GM18511 (cell line): ENCODE measurements around the gene BLVRB.
"Not testable (repeated sequence)": the region's sequence is repeated elsewhere in the genome, so short reads cannot be mapped to it uniquely, and the experiment has no call there.

Experiments
- ATAC-seq: cut with Tn5 transposase; IDR thresholded peaks from one replicate; pipeline ENCODE4 v1.9.1; 2021; ENCODE audit warnings: mild to moderate bottlenecking, moderate library complexity; ENCODE audit not compliant: unreplicated experiment

The BLVRB gene

DNA sequence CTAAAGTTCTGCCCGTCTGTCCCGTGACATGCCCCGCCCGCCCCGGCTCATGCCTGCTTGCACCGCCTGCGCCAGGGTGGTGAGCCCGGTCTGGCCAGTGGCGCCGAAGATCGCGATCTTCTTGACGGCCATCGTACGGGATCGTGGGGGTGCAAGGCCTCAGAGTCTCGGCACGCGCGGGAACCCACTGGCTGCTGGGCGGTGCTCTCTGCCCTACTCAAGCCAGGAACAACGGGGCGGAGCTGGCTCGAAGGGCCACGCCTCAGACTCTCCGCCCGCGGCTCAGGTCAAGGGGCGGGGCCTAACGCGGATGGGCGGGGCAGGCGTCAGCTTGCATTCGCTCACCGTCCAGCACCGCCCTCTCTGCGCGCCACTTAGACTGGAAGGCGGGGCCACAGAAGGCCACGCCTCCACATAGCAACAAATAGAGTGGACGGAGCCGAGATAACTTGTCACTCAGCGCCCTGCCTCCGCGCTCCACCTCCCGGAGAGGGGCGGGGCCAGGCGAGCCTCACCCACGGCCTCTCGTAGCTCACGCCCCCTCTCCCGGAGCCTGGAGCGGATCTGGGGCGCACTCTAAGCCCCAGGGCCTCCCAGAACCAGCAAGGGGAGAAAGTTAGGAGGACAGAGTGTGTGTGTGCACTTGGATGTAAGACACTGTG, at the start of gene BLVRB:
TSS of gene BLVRB (minus strand) at position 189 of the 662 bp plus-strand sequence. CDS start at position 132, 57 bp downstream.
- peak; percentile 86 for ATAC-seq

DNA sequence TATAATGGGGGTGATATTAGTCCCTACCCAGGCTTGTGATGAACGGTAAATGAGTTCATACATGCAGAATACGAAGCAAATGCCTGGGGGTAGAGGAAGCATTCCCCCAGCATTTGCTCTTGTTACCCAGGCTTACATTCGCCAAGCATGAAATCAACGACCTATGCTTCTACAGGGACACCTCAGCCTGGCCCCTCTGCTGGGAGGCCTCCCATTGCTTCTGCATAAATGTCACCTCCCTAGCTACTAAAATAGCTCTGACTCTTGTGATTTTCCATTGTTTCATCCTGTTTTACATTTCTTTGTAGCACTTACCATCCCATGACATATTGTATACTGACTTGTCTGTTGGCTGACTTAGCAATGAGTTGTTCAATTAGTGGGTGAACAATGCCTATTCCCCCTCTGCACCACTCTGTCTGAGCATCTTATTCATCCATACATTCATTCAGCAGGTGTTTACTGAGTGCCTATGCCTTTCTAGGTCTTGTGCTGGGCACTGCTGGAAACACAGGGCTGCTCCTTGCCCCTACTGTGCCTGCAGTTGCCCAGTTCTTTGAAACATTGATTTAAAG, 48.3 kb upstream of the BLVRB start:
- no peak for ATAC-seq

- no peak for ATAC-seq
Measured at GRCh38 chr19:40513345-40513678, 47.8 kb upstream of the BLVRB start.

GRCh38 chr19:40512473-40513344, 47.2 kb upstream of the BLVRB start:
- no peak for ATAC-seq

- no peak for ATAC-seq
Measured at GRCh38 chr19:40512110-40512472, 46.5 kb upstream of the BLVRB start.

DNA sequence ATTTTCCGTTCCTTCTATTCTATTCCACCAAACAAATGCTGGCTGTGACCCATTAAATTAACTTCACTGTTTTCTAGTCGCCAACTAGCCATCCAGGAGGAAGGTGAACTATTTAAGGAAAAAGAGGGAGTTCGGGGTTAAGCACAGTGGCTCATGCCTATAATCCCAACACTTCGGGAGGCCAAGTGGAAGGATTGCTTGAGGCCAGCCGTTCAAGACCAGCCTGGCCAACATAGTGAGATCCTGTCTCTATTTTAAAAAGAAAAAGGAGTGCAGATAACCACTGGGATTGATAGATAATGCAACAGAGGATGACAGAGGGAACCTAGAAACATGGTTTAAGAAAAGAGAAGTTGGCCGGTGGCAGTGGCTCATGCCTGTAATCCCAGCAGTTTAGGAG, 45.9 kb upstream of the BLVRB start:
- ATAC-seq = no peak

DNA sequence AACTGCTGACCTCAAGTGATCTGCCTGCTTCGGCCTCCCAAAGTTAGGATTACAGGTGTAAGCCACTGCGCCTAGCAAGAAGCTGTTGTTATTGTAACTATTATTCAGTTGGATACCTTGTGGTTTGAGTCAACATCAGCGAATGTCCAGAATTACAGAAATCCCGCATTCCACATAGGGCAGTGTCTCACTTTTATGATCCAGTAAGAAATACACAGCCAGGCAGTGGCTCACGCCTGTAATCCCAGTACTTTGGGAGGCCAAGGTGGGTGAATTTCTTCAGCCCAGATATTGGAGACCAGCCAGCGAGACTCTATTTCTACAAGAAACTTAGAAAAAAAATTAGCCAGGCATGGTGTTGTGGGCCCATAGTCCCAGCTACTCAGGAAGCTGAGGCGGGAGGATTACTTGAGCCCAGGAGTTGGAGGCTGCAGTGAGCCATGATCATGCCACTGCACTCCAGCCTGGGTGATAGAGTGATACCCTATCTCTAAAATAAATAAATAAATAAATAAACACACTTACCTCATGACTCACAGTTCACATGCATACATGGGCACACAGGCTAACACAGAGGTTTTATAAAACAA, 45.1 kb upstream of the BLVRB start:
- ATAC-seq = no peak

- ATAC-seq = no peak
Measured at GRCh38 chr19:40508739-40509260, 43.3 kb upstream of the BLVRB start.

DNA sequence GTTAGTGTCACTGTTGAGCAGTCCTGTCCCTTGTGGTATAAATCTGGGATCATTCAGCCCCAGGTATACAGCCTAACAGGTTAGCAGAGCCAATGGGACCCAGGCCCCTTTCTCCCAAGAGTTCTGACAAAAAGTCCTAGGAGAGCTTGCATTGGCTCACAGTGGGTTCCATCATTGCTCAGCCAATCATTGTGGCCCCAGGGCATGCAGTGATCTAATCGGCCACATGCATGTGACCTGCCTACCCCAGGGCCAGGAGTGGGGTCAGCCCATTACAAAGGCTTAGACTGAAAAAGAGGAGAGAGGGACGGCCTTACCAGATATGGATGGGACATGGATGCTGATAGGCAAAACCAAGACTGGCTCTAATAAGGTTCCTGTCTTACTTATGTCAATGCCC, 42.3 kb upstream of the BLVRB start:
- ATAC-seq = no peak

DNA sequence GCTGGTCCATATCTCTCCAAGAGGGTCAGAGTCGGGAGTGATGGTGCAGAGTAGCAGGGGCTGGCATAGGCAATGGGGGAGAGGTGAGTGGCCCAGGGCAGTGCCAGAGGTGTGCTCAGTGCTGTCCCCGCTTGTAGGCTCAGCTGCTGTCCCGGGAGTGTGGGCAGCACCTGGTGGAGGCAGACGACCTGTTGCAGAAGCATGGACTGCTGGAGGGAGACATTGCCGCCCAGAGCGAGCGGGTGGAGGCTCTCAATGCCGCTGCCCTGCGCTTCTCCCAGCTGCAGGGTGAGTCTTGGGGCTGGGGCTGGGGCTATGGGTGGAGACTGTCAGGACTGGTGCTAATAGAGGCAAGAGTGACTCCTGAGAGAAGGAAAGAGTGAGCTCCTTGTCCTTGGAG, 40.6 kb upstream of the BLVRB start:
- ATAC-seq = no peak

DNA sequence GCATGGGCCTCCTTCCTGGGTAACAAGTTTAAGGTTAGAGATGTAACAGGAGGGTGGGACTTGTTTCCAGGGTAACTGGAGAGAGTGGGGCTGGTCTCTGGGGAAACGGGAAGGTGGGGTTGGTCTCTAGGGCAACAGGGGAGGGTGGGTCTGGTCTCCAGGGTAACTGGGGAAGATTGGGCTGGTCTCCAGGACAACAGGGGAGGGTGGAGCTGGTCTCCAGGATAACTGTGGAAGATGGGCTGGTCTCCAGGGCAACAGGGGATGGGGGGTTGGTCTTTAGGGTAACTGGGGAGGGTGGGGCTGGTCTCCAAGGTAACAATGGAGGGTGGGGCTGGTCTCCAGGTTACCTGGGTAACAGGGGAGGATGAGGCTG, 37.8 kb upstream of the BLVRB start:
- ATAC-seq = no peak

GRCh38 chr19:40502647-40503319, 37.2 kb upstream of the BLVRB start:
- no peak for ATAC-seq

- no peak for ATAC-seq
Measured at GRCh38 chr19:40502081-40502480, 36.5 kb upstream of the BLVRB start.

GRCh38 chr19:40501599-40501998, 36.1 kb upstream of the BLVRB start:
- no peak for ATAC-seq

DNA sequence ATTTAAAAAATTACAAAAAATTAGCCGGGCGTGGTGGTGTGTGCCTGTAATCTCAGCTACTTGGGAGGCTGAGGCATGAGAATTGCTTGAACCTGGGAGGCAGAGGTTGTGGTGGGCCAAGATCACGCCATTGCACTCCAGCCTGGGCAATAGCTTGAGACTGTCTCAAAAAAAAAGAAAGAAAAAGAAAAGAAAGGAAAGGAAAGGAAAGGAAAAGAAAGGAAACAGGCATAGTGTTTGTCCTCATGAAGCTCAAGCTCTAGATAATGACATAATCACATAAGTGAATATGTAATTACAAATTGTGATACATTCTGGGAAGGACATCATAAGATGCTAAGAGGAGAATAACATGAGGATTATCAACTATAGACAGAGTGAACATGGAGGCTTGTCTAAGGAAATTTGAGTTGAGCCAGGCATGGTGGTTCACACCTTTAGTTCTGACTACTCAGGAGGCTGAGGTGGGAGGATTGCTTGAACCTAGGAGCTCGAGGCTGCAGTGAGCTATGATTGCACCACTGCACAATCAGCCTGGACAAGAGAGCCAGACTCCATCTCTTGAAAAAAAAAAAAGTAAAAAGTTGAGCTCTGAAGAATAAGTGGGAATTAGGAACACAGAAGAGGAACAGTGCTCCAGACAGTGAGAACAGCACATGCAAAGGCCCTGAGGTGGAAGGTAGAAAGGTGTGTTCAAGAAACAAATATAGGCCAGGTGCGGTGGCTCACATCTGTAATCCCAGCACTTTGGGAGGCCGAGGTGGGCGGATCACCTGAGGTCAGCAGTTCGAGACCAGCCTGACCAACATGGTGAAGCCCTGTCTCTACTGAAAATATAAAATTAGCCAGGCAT, 35.4 kb upstream of the BLVRB start:
- not testable (repeated sequence) for ATAC-seq

- no peak for ATAC-seq
Measured at GRCh38 chr19:40499320-40499719, 33.8 kb upstream of the BLVRB start.

DNA sequence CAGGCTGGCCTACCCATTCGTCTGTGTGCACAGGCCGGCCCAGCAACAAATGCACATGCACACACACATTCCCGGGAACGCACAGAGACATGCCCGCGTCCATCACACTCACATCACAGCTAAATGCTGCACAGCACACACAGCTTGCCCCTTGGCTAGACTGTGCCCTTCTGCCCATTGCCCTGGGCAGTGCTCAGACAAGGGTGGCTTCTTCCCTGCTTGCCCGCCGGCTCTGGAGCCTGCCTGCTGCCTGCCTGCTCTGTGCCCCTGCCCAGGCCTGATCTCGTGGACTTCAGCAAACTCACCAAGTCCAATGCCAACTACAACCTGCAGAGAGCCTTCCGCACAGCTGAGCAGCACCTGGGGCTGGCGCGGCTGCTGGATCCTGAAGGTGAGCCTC, 31.7 kb upstream of the BLVRB start:
- ATAC-seq = no peak

DNA sequence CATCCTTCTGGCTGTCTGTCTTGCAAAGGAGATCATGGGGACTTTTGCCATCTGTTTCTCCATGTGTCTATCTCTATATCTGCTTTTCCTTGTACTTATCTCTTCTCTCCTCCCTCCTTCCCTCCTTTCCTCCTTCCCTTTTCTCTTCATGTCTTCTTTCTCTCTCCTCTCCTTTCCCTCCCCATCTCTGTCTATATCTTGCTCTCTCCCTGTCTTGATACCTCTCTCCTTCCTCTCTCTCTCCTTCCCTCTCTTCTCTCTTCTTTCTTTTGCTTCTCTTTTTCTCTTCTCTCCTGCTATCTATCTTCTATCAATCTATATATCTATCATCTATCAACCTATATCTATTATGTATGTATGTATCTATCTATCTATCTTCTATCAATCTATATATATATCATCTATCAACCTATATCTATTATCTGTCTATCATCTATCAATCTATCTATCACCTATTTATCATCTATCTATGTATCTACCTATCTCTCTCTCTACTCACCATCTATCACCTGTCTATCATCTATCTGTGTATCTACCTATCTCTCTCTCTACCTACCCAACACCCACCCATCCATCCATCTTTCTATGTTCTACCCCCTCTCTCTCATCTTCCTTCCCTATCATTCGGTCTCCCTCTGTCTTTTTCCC, 28.8 kb upstream of the BLVRB start:
- ATAC-seq = no peak

DNA sequence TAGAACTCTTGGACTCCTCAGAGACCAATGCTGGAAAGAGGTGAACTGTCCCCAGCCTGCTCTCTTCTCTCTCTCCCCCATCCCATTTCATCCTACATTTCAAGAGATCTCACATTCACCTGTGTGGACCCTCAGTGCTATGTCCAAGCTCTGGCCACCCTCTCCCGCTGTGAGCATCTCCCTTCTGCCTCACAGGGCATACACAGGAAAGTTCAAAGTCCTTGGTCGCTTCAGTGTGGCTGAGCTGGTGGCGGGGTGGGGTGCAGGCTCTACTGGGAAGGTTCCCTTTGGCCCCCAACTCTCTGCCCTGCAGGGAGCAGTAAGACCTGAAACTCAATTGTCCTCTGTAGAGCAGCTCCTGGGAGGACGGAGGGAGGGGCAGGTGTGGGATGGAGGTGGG, 28.2 kb upstream of the BLVRB start:
- ATAC-seq = no peak

DNA sequence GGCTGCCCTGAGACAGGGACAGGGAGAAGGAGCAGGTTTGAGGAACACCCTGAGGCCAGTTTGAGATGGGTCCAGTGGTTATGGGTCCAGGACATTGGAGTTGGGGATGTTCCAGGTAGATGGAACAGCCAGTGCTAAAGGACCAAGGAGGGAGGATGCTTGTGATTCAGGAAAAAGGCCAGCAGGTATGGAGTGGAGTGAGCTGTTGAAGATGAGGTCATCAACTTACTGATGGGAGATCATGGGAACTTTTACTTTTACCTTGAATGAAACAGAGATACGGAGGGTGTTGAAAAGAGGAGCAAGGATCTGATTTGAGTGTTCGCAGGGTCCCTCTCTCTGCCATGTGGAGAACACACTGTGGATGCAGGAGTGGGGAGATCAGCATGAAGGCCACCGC, 26.7 kb upstream of the BLVRB start:
- no peak for ATAC-seq
